ENCODE results near the gene PTRH1.
A peak's percentile ranks its signal among the peaks of the same experiment; 100 is the strongest.

Gene PTRH1

DNA sequence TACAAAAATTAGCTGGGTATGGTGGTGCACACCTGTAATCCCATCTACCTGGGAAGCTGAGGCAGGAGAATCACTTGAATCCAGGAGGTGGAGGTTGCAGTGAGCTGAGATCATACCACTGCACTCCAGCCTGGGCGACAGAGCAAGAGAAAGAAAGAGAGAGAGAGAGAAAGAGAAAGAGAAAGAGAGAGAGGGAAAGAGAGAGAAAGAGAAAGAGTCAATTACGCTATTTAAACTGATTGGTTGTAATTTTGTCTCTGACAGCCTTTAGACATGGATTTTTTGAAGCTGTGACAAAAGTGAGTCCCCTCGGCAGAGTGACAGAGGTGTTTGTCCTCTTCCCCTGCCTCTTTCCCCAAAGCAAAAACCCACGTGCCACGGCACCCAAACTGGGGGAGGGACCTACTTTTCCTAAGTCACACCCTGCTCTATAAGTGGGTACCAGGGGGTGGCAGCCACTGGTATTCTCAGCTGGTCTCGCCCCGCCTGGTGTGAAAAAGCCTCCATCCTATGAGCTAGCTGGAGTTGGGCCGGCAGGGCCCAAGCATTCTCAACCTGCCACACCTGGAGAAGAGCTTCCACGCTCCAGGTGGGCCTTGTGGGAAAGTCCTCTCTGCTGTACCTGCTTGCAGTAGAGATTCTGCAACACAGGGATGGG, 12.0 kb downstream of the PTRH1 start:
- no peak overlapping the region for H3K4me3 ChIP-seq (ENCODE audit: low read depth, low read length)
- TF ChIP-seq, protein P1, sequence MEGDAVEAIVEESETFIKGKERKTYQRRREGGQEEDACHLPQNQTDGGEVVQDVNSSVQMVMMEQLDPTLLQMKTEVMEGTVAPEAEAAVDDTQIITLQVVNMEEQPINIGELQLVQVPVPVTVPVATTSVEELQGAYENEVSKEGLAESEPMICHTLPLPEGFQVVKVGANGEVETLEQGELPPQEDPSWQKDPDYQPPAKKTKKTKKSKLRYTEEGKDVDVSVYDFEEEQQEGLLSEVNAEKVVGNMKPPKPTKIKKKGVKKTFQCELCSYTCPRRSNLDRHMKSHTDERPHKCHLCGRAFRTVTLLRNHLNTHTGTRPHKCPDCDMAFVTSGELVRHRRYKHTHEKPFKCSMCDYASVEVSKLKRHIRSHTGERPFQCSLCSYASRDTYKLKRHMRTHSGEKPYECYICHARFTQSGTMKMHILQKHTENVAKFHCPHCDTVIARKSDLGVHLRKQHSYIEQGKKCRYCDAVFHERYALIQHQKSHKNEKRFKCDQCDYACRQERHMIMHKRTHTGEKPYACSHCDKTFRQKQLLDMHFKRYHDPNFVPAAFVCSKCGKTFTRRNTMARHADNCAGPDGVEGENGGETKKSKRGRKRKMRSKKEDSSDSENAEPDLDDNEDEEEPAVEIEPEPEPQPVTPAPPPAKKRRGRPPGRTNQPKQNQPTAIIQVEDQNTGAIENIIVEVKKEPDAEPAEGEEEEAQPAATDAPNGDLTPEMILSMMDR (conservative IDR thresholded peaks at IDR 0.05; ENCODE audit: low read depth, low read length) = no peak
- no peak for DNase-seq (ENCODE audit: low read depth)

DNA sequence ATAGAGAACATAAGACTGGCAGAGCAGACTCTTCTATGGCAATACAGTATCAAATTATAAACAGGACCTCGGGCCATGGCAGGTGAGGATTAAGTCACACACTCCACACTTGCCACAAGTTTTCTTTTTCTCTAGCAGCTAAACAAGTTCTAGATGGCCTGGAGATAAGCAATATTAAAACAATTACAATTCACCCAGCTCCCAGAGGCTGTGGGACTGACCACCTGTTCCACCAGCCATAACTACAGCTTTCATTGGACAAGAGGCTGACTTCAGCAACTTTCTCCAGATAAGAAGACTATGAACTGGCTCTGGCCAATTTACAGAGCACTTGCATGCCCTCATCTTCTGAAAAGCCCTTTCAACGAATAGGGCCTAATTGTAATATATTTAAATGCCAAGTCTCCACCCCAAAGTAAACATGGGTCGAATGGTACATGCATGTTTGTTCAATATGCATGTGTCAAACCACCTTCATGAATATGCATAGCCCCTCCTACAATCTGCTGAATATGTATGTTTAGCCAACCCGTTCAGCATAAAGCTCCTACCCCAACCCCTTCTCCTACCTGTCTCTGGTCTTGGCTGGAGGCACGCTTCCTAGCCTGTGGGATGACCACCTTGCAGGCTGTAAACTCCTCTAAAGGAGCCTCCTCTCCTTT, 14.7 kb downstream of the PTRH1 start:
- TF ChIP-seq, protein P1 (conservative IDR thresholded peaks at IDR 0.05; ENCODE audit: low read depth, low read length) = no peak
- no peak overlapping the region for H3K4me3 ChIP-seq (ENCODE audit: low read depth, low read length)
- no peak for DNase-seq (ENCODE audit: low read depth)

DNA sequence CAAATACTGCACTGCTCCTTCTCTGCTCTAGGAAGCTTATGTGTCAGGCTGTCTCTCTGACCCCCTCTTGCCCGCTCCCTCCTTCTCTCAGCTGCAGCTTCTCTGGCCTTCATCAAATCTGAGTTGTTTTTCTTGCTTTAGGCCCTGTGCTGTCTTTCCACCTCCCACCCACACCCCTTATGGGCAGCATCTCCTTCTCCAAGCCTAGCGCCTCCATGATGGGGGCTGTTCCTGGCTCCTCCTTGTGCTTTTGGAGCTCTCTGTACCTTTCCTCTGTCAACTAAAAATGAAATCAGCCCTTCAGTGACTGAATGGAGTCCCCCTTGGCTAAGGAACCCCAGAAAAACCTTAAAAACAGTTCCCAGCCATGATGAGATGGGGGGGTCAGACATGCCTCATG, 15.3 kb downstream of the PTRH1 start:
- no peak for DNase-seq (ENCODE audit: low read depth)
- TF ChIP-seq, protein P1 (conservative IDR thresholded peaks at IDR 0.05; ENCODE audit: low read depth, low read length) = no peak
- no peak overlapping the region for H3K4me3 ChIP-seq (ENCODE audit: low read depth, low read length)

DNA sequence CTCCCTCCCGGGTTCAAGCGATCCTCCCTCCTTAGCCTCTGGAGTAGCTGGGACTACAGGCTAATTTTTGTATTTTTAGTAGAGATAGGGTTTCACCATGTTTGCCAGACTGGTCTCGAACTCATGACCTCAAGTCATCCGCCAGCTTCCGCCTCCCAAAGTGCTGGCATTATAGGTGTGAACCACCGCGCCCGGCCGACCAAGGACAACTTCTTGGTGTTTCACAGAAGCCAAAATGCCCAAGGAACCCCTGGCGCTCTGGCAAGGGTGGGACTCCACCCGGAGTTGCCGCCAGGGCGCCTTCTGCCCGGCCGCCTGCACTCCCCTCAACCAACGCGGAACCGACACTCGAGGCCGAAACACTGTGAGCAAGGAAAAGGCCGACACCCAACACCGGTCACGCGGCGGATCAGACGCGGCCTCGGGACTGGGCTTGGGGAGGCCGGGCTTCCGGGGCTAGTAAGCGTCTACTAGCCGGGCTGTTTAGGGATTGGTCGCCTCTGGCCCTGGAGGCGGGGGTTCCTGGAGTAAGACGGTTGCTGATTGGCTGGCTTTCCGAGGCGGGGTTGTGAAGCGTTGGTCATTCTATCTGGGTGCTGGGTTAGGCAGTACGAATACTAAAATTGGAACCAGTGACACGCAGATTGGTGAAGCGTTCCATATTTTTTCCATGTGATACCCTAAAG, 16.3 kb downstream of the PTRH1 start:
- TF ChIP-seq, protein P1 (conservative IDR thresholded peaks at IDR 0.05; ENCODE audit: low read depth, low read length) = peak; percentile 11
- peak overlapping the region; percentile 47 for H3K4me3 ChIP-seq (ENCODE audit: low read depth, low read length)
- peak; percentile 99 for DNase-seq (ENCODE audit: low read depth)

DNA sequence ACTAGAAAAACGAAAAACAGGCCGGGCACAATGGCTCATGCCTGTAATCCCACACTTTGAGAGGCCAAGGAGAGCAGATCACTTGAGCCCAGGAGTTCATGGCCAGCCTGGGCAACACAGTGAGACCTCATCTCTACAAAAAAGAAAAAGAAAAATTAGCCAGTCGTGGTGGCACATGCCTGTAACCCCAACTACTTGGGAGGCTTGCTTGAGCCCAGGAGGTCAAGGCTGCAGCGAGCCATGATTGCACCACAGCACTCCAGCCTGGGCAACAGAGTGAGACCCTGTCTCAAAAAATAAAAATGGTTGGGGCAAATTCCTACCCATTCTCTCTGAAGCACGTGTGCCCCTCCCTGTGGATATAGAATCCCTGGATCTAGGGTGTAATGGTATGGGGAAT, 17.1 kb downstream of the PTRH1 start:
- H3K4me3 ChIP-seq (ENCODE audit: low read depth, low read length) = no peak overlapping the region
- DNase-seq (ENCODE audit: low read depth) = no peak
- TF ChIP-seq, protein P1 (conservative IDR thresholded peaks at IDR 0.05; ENCODE audit: low read depth, low read length) = no peak

DNA sequence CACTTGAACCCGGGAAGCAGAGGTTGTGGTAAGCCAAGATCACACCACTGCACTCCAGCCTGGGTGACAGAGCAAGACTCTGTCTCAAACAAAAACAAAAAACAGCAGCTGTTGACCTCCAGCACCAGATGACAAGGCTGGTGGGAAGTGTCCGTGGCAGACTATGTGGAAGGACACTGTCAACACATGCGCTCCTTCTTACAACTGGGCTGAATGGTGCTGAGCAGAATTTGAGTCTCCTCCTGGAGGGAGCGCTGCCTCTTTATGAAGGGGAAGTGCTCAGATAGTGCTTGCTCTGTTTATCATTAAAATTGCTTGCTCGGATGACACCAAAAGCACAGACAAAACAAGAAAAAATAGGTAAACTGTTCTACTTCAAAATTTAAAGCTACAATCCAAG, 17.9 kb downstream of the PTRH1 start:
- H3K4me3 ChIP-seq (ENCODE audit: low read depth, low read length) = no peak overlapping the region
- DNase-seq (ENCODE audit: low read depth) = no peak
- TF ChIP-seq, protein P1 (conservative IDR thresholded peaks at IDR 0.05; ENCODE audit: low read depth, low read length) = no peak
